Stimulated activated CD8-positive, alpha-beta memory T cell treated with anti-CD3 and anti-CD28 coated beads, Interleukin-4, amount 100 ng/mL, for 24 hours (primary cell): ENCODE measurements around the gene IRS2.
"Not testable (repeated sequence)": the region's sequence is repeated elsewhere in the genome, so short reads cannot be mapped to it uniquely, and the experiment has no call there.

Experiments
- DNase-seq: peaks from one replicate; pipeline ENCODE4 v3.0.0-alpha.2; 2020; ENCODE audit warnings: low read depth

IRS2 gene

DNA sequence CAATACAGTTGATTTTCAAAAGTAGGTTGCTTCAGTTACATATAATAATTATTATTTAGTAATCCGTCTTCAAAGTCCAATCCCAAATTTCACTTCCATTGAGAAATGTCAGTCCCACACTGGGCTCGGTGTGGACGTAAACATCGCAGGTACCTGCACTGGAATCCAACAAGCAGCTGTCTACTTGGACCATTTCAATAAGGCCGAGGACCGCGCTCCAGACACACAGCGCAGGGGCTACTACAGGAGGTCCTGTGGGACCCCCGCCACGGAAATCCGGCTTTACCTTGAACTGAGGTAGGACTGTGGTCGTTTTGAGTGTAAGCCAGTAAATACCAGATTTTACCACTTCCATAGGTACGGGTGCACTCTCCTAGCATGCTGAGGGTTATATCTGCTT is 30.8 kb downstream of the IRS2 start:
- no peak for DNase-seq

DNA sequence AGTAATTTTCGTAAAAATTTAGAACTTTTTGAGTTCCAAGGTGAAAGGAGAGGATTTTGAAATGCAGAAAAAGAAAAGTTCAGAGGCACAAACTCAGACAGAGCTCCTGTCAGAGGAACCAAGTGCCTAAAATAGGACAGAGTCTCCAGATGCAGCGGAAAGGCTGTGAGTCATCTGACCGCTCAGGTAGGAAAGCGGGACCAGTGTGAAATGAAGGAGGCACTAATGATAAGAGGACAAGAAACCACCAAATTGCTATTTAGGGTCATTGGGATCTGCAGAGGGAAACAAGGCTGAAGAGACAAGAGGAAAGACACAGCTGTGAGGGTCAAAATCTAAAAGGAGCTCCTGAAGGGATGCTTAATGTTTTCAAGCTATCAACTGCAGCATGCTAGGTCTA is 34.9 kb downstream of the IRS2 start:
- DNase-seq, result no peak

DNA sequence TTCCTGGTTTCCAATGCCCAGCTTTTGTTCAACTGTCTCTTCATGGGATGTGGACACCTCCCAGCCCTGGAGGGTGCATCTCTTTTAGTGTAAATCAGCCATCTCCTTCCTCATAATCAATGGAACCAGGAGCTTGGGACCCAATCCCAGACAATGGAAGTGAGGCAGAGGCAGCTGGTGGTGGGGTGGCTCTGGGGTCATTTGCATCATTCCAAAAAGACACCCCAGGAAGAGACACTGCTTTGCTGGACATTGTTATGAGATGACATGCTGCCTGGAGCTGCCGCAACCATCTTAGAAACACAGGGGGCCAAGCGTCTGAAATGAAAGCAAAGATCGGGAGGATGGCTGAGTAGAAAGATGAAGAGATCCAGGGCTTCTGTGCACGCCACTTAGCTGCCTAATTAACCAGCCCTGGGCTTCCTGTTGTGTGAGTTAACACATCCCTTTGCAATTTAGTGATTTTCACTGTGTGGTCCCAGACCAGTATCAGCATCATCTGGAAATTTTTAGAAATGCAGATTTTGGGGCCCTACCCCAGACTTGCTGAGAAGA is 36.1 kb downstream of the IRS2 start:
- DNase-seq, result no peak

DNA sequence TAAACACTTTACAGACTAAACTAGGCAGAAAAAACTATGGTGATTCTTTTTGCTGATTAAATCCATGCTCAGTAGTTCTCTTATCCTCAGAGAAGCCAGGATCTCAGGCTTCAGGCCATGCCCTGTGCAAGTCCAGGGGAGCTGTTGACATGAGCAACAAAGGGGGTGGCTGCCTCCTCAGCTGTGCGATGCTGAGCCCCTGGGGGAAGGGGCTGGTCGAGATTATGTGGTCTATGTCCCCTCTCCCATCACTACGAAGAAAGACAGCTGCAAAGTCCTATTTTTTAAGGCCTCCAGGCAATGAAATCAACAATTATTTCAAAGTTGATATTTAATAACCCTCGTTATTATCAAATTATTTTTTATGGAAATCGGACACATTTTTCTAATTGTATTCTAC is 37.0 kb downstream of the IRS2 start:
- no peak for DNase-seq

DNA sequence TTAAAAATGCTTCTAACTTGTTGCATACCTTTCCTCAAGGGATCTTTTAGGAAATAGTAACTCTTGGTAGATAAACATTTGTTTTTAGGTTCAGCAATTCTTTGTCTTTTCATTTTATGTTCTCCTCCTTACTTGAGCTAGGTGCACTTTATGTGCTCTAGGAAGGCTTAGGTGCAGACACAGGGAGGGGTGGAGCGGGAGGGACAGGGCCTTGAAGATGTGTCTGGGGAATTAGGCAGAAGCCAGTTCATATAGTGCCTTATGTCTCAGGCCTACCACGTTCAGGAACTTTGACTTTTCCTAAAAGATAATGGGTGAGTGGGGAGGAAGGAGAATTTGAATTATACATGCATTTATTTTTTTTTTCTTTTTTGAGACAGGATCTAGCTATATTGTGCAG is 37.7 kb downstream of the IRS2 start:
- no peak for DNase-seq

DNA sequence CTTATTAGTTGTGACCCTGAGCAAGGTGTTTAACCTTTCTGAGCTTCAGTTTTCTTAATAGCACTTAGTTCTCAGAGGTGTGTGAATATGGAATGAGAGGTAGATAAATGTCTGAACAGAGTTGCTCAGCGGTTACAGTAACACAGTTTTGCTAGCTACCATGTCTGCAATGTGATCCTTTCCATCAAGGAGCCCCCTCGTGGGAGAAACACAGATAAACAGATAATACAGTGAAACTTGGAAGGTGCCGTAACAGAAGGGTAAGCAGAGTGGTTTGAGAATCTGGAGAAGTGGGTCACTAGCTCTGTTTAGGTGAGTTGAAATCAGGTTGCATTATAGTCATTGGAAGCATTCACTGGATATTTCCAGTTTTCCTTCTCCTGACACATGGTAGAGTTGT is 38.9 kb downstream of the IRS2 start:
- no peak for DNase-seq

DNA sequence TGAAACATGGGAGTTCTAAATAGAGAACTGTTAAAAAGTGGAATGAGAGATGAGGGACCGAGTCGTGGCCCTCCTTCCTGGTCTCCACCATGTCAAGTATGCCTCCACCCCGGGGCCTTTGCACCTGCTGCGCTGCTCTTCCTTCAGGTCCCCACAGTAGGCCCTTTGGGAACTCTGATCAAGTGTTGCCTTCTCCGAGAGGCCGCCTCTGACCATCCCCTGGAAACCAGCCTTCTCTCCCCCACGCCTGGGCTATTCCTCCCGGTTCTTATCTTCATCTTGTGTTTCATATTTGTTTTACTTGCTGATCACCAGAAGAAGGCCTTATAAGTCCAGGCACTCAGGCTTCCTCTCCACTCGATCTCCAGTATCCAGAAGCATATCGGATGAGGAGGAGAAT is 40.0 kb downstream of the IRS2 start:
- DNase-seq, result no peak

DNA sequence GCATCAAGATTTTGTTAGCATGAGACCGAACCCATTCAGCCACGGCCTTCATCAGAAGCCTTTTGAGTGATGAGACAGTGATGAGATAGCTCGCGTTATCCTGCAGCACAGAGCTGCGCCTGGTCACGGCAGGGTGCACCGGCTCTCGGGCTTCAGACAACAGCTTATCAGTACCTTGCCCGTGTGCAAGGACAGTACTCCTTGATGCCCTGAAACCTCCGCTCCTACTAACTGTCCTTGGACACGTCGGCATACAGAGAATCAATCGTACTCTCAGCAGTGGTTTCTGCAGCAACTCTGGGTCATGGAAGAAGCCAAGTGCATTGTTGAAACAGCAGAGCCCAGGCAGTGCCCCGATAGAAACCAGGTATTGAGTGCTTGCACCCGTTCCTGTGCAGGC is 40.7 kb downstream of the IRS2 start:
- no peak for DNase-seq

DNA sequence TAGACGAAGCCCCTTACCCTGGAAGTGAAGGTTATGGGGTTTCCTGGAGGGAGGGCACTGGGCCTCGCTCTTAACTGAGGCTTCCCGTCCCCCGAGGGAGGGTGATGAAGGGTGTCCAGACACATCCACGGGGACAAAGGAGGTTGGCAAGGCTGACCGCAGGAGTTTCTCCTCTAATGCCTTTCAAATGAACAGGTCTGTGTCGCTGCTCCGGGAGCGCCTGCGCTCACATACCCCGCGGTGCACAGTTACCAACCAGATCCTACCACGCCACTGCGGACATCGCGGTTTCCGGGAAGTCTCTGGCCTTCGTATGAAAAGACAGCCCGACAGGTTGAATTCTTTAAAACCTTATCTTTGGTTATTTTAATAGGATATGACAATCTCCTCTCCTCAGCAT is 41.3 kb downstream of the IRS2 start:
- DNase-seq, result no peak

DNA sequence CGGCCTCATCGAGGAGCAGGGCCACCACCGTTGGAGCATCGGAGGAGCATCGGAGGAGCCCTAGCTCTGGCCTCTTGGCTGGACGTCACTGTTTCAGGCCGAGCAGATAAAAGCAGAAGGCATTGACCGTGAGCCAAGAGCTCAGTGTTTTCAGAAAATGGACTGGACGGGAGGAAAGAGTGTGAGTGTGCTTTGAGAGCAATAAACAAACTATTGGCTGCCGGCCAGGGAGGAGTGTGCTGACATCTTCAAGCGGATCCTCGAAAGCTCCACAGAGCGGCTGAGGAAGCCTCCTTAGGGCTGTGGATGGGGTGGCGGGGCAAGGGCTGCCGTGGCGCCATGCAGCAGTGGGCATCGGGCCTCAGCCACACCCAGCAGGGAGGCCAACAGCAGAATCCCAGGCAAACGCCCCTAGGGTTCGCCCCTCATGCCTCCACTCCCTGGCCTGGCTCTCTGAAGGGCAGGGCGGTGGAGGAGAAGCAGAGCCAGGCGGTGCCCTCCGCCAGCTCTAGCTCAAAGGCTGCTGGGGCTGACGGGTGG is 41.8 kb downstream of the IRS2 start:
- no peak for DNase-seq

DNA sequence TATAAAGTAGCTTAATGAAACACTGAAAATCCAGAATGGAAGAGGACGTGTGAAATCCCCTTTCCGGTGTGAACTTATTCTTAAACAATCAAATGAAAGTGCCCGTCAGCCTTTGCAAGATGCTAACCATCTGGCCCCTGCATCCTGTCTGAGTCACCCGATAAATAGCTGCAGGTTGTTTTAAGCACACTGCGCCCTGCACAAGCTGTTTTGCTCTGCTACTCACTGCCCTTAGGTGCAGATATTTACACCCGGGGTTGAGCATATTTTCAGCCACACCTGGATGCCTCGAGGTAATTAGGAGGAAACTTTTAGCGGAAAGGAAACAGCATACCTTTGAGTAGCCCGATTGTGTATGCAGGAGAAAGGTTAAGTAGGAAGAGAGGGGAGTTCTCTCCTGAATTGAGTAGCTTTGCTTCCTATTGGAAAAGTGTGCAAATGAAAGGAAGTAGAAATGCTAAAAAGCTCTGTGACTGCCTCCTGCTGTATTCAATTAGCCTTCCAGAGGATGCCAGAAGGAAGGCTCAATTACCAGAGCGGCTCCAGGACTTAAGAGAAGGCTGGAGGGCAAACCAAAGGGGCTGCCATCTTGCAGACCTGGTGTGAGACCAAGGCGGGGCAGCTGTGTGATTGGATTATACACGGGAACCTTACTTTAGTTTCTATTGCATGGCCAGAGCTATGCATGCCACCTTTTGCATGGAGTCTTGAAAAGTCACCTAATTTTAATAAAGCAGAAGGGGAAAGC is 42.5 kb downstream of the IRS2 start:
- DNase-seq, result no peak

DNA sequence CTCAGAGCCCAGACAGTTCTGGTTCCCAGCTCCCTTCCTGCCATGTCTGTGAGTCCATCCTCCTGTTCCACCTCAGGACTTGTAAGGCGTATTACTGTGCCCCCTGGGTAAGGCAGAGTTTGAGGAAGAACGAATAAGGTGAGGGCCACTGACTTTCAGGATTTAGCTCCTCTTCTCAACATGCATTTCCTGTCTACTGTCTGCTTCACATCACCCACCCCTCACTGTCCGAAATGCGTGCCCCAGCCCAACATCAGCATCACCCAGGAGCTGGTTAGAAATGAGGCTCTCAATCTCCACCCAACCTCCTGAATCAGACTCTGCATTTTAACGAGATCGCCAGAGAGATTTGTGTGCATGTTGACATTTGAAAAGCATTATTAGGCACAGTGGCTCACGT is 44.4 kb downstream of the IRS2 start:
- no peak for DNase-seq

DNA sequence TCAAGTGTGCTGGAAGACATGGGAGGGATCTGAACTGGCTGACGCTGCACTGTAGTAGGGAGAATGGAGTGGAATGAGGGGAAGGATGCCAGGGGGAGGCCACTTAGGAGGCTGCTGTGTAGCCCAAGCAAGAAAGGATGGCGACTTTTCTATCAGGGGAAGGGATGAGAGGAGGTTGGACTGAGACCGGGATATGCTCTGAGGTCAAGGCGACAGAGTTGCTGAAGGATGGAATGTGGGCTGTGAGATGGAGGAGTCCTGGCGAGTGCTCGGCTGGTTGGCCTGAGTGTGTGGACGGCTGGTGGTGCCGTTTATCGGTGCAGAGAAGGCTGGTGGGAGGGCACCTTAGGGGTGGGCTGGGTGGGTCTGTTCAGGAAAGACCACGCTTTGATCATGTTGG is 45.7 kb downstream of the IRS2 start:
- DNase-seq, result no peak

DNA sequence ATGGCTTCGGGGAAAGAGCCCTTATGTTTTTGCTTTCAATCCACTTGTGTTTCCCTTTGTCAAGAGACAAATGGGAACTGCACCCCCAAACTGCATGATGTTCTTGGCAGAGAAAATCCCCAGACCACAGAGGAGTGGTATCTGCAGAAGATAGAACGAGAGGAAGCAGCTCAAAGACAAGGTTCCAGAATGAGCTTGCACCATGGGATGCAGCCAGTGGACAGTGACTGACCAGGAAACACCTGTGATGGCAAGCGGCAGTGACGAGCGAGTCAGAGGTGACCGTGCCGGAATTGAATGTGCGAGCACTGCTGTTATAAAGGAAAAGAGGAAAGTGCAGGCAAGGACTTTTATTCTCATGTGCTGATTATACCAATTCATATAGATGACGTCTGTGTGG is 46.3 kb downstream of the IRS2 start:
- DNase-seq, result no peak

DNA sequence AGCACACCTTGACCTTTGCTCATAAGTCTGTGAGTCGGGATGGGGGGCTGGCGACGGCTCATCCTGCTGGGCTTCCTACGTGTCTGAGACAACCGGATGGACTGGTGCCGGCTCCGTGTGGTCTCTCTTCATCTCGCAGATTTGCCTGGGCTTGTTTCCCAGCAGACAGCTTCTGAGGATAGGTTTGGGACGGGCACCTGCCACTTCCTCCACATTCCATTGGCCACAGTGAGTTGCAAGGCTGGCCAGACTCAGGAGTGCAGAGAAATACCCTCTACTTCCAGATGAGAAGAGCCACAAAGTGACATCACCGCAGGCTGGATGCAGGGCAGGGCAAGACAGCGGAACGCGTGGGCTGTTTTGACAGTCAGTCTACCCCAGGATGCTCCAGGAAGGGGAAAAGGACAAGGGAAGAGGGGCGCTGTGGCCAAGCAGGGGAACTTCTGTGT is 48.1 kb downstream of the IRS2 start:
- DNase-seq, result no peak

DNA sequence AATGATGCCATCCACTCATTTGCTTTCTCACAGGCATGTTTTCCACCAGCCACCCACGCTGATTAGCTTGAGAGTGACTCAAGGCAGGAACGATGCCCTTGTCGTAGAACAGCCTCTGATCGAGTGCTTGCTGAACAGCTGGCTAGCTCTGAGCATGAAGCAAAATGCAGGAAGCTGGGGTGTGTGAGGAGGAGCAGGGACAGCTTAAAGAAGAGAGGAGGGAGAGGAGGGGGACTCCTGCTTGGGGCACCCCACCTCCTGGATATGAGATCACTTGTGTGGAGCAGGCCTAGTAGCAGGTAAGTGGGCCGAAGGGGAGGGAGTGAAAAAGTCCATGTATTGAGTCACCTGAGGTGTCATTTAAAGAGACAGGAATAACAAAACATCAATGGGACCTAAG is 48.8 kb downstream of the IRS2 start:
- no peak for DNase-seq

DNA sequence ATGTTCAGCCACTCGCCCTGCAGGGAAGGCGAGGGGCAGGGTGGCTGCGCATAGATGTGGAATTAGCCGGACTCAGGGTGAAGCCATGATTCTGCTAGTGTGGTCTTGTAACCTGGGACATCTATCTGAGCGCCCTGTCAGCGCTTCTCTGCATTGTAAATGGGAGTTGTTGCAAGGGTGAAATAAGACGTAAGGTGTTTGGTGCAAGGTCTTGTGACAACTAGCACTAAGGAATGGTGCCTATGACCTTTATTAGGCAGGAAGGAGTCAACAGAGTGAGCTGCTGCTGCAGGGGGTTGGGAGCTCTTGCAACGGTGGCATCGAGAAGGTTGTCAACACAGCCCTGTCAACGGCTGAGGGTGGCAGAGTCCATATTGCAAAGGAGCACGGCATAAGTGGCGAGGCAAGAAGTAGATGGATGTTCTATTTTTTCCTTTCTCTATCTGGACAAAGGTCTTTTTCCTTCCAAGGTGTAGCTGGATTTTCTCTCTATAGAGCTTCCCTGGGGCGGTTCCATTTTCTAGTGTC is 49.3 kb downstream of the IRS2 start:
- DNase-seq, result no peak

DNA sequence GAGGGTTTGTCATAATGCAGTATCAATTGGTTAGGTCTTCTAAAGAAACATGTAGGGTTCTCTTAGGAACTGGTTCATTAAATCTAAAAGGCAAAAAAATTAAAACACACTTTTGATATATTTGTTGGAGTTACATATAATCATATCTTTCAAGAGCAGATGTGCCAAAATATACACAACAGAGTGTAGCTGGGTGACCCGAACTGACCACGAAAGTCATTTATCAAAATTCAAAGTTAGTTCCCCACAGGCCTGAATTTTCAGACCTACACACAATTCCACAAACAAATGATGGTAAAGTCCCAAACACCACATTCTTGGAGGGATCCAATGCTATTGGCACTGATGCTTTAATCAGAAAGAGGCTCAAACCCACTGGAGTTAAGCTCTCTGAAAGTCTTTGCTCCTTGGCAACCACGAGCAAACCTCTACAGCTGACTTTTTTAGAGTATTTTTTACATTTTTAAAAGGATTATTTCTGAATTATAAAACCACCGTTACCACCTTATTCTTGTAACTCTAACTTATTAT is 50.9 kb downstream of the IRS2 start:
- no peak for DNase-seq

DNA sequence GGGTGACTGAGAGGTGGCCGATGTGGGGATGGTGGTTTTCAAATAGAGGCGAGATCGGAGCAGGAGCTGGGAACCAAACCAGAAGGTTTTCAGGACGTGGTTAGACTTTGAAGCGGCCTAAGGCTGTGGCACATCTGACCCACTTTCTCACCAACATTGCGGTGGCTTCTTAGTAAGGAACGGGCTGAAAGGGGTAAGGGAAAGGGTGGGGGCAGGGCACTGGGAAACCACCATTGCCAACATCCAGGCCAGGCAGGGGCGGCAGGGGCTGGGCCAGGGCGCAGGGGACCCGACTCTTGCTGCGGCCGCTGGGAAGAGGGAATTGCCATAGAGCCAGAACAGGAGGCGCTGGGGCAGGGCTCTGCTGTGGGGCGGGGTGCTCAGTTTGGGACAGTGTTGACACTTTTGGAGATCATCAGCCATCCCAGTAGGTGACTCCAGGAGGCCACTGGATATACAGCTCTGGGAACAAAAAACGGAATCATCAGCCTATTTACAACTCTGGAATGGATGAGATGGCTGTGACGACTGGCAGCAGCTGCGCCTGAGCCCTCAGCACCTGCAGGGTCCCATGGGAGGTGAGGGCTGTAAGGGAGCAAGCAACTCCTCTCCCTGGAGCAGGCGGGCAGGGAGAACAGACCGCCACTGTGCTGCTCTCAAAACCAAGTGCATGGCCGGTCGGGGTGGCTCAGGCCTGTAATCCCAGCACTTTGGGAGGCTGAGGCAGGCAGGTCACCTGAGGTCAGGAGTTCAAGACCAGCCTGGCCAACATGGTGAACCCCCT is 52.2 kb downstream of the IRS2 start:
- no peak for DNase-seq

DNA sequence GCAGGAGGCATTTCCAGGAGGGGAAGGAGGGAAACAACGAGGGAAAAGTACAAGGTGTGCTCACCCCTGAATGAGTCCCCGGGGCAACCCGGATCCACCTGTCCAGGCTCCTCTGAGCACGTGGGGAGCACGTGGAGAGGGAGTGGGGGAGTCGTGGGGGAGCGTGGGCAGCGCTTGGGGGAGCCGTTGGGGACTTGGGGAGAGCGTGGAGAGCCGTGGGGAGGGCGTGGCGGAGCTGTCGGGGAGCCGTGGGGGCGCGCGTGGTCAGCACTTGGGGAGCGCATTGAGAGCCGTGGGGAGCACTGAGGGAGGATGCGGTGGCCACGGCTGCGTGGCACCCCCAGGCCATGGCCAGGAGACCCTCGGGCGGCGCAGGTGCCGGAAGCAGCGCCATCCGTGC is 52.8 kb downstream of the IRS2 start:
- no peak for DNase-seq

DNA sequence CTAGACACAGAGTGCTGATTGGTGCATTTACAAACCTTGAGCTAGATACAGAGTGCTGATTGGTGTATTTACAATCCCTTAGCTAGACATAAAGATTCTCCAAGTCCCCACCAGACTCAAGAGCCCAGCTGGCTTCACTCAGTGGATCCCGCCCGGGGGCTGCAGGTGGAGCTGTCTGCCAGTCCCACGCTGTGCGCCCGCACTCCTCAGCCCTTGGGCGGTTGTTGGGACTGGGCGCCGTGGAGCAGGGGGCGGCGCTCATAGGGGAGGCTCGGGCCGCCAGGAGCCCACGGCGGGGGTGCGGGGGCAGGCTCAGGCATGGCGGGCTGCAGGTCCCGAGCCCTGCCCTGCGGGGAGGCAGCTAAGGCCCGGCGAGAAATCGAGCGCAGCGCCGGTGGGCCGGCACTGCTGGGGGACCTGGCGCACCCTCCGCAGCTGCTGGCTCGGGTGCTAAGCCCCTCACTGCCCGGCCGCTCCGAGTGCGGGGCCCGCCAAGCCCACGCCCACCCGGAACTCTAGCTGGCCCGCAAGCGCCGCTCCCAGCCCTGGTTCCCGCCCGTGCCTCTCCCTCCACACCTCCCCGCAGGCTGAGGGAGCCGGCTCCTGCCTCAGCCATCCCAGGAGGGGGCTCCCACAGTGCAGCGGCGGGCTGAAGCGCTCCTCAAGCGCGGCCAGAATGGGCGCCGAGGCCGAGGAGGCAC is 53.8 kb downstream of the IRS2 start:
- DNase-seq, result not testable (repeated sequence)

DNA sequence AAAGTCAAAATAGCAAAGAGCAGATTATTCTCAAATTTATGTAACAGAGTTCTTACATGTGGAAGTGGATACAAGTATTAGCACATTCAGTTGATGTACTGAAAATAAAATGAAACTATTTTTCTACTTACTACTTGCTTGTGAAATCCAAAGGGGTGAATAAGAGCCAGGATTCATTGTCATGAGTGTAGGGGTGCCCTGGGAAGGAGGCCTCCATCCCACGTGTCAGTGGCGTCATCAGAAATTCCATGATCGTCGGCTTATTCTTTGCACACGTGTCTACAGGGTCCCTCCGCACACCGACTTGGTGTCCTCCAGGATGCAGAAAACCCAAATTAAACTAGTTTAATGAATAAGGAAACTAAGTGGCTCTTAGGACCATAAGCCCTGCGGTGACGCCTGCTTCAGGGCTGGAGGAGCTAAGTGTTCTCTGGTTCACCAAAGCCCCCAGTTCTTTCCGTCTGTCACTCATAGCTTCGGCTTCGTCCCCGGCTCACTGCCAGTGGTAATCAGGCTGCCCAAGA is 55.5 kb downstream of the IRS2 start:
- DNase-seq, result no peak
